ENCODE results near the gene COL4A1.

Gene COL4A1

GRCh38 chr13:110244976-110245375, 62.0 kb downstream of the COL4A1 start:
- Histone ChIP-seq H3K27ac (peak overlapping the region; percentile 74 to 91), H3K9me3 (no peaks in the 10 kb centered on the region), H3K27me3 (no peaks in the 10 kb centered on the region), H3K4me3 (no peak overlapping the region), H3K4me1 (peaks cover 0 to 100% (median 64%) of the 10 kb centered on the region in 4 donors), H3K36me3 (peaks cover 0 to 6% (median 0%) of the 10 kb centered on the region in 3 donors)
- no peak for TF ChIP-seq CTCF (IDR thresholded peaks at IDR 0.05)
- peak in 1 of 2 donors; percentile 60 for DNase-seq
- intact Hi-C loops (cut with DNase I; ENCODE audit: low total_unique reads), result no loop called here

- Histone ChIP-seq H3K36me3 (peaks cover 0 to 6% (median 0%) of the 10 kb centered on the region in 3 donors), H3K9me3 (no peaks in the 10 kb centered on the region), H3K4me3 (no peak overlapping the region), H3K27ac (peak overlapping the region; percentile 82 to 91), H3K27me3 (no peaks in the 10 kb centered on the region), H3K4me1 (peaks cover under 1 to 100% (median 62%) of the 10 kb centered on the region in 4 donors)
- intact Hi-C loops (cut with DNase I; ENCODE audit: low total_unique reads), result no loop called here
- no peak for TF ChIP-seq CTCF (IDR thresholded peaks at IDR 0.05)
- DNase-seq, result peak in 1 of 2 donors; percentile 60
These were observed 62.7 kb downstream of the COL4A1 start for GRCh38 chr13:110244071-110244830.

- TF ChIP-seq CTCF (IDR thresholded peaks at IDR 0.05), result no peak
- H3K27me3 ChIP-seq, result no peaks in the 10 kb centered on the region
- peaks cover 0 to 6% (median 0%) of the 10 kb centered on the region in 3 donors for H3K36me3 ChIP-seq
- H3K27ac ChIP-seq, result peak overlapping the region; percentile 82 to 91
- no peak overlapping the region for H3K4me3 ChIP-seq
- intact Hi-C loops (cut with DNase I; ENCODE audit: low total_unique reads), result no loop called here
- H3K9me3 ChIP-seq, result no peaks in the 10 kb centered on the region
- peaks cover 6 to 100% (median 64%) of the 10 kb centered on the region in 4 donors for H3K4me1 ChIP-seq
- no peak for DNase-seq
These were observed 64.3 kb downstream of the COL4A1 start for GRCh38 chr13:110242615-110243014.

- Histone ChIP-seq H3K9me3 (no peaks in the 10 kb centered on the region), H3K36me3 (peaks cover 0 to 6% (median 0%) of the 10 kb centered on the region in 3 donors), H3K27me3 (no peaks in the 10 kb centered on the region), H3K4me3 (no peak overlapping the region), H3K4me1 (peaks cover 6 to 100% (median 73%) of the 10 kb centered on the region in 4 donors), H3K27ac (peak overlapping the region; percentile 82 to 91)
- no peak for DNase-seq
- intact Hi-C loops (cut with DNase I; ENCODE audit: low total_unique reads), result no loop called here
- TF ChIP-seq CTCF (IDR thresholded peaks at IDR 0.05), result no peak
These were observed 66.0 kb downstream of the COL4A1 start for GRCh38 chr13:110240943-110241342.

GRCh38 chr13:110240352-110240751, 66.6 kb downstream of the COL4A1 start:
- Histone ChIP-seq H3K27me3 (no peaks in the 10 kb centered on the region), H3K4me3 (no peak overlapping the region), H3K9me3 (no peaks in the 10 kb centered on the region), H3K27ac (peak overlapping the region; percentile 82 to 91), H3K36me3 (peaks cover 0 to 6% (median 0%) of the 10 kb centered on the region in 3 donors), H3K4me1 (peaks cover 6 to 100% (median 68%) of the 10 kb centered on the region in 4 donors)
- no peak for TF ChIP-seq CTCF (IDR thresholded peaks at IDR 0.05)
- DNase-seq, result no peak
- intact Hi-C loops (cut with DNase I; ENCODE audit: low total_unique reads), result no loop called here

Data from tibial artery (tissue), 4 donors.